Muscle layer of duodenum (tissue), 2 donors: ENCODE data around the gene NFIX.

ENCODE experiments used
- H3K27ac ChIP-seq: one replicate; pipeline ENCODE4 v1.7.0; 2013; ENCODE audit warnings: mild to moderate bottlenecking, low read length
- H3K27me3 ChIP-seq: one replicate; pipeline ENCODE4 v1.7.0; 2013; ENCODE audit warnings: low read depth, mild to moderate bottlenecking, control low read depth, low read length
- H3K36me3 ChIP-seq, 2 donors: one replicate each; pipeline ENCODE4 v1.7.0; 2013; ENCODE audit warnings: low read length in 2 of 2, control low read depth in 1 of 2, mild to moderate bottlenecking in 1 of 2; ENCODE audit not compliant: insufficient read depth in 2 of 2, control insufficient read depth in 1 of 2
- H3K4me1 ChIP-seq, 2 donors: one replicate each; pipeline ENCODE4 v1.7.0; 2013; ENCODE audit warnings: low read length in 2 of 2, mild to moderate bottlenecking in 2 of 2, control low read depth in 1 of 2, moderate library complexity in 1 of 2; ENCODE audit not compliant: insufficient read depth in 2 of 2, control insufficient read depth in 1 of 2
- H3K4me3 ChIP-seq, 2 donors: one replicate each; pipeline ENCODE4 v1.7.0; 2013; ENCODE audit warnings: low read length in 2 of 2, low read depth in 1 of 2, mild to moderate bottlenecking in 1 of 2
- H3K9me3 ChIP-seq, 2 donors: one replicate each; pipeline ENCODE4 v1.7.0; 2013; ENCODE audit warnings: low read length in 2 of 2, control low read depth in 1 of 2, mild to moderate bottlenecking in 1 of 2; ENCODE audit not compliant: control insufficient read depth in 1 of 2
- donor health status: healthy.

NFIX gene

GRCh38 chr19:13115936-13116281 is 120.6 kb downstream of the NFIX start:
- Histone ChIP-seq H3K4me3 (peak overlapping the region; percentile 93 to 97), H3K27me3 (no peaks in the 10 kb centered on the region), H3K9me3 (no peaks in the 10 kb centered on the region), H3K4me1 (peaks cover 19 to 32% of the 10 kb centered on the region in 2 donors), H3K27ac (peak overlapping the region; percentile 87), H3K36me3 (peaks cover 0 to 9% of the 10 kb centered on the region in 2 donors)

GRCh38 chr19:13116282-13117175 is 121.3 kb downstream of the NFIX start, which contains the start of gene TRMT1:
TRMT1 (minus strand) TSS chr19:13116740; CDS start chr19:13116399, 341 bp downstream.
- Histone ChIP-seq H3K4me1 (peaks cover 19 to 32% of the 10 kb centered on the region in 2 donors), H3K27me3 (no peaks in the 10 kb centered on the region), H3K36me3 (peaks cover 0 to 9% of the 10 kb centered on the region in 2 donors), H3K4me3 (peak within 1 kb of the TSS; percentile 93 to 97), H3K27ac (peak within 1 kb of the TSS; percentile 87), H3K9me3 (no peaks in the 10 kb centered on the region)

- no peaks in the 10 kb centered on the region for H3K9me3 ChIP-seq
- H3K27me3 ChIP-seq, result no peaks in the 10 kb centered on the region
- peaks cover 0 to 7% of the 10 kb centered on the region in 2 donors for H3K36me3 ChIP-seq
- H3K4me1 ChIP-seq, result peaks cover 19 to 32% of the 10 kb centered on the region in 2 donors
- peak overlapping the region; percentile 87 for H3K27ac ChIP-seq
- H3K4me3 ChIP-seq, result peak overlapping the region; percentile 93 to 97
Measured at GRCh38 chr19:13117176-13117771, 122.0 kb downstream of the NFIX start.

GRCh38 chr19:13117772-13118423 is 122.6 kb downstream of the NFIX start, which contains the start of gene NACC1:
NACC1 (plus strand) TSS chr19:13118264; CDS start chr19:13135208, 16,944 bp downstream.
- Histone ChIP-seq H3K9me3 (no peaks in the 10 kb centered on the region), H3K27ac (peak within 1 kb of the TSS; percentile 87), H3K4me3 (peak within 1 kb of the TSS; percentile 93 to 97), H3K36me3 (peaks cover 0 to under 1% of the 10 kb centered on the region in 2 donors), H3K27me3 (no peaks in the 10 kb centered on the region), H3K4me1 (peaks cover 19 to 32% of the 10 kb centered on the region in 2 donors)

- Histone ChIP-seq H3K4me3 (peak overlapping the region; percentile 45 to 96), H3K9me3 (no peaks in the 10 kb centered on the region), H3K27me3 (no peaks in the 10 kb centered on the region), H3K27ac (no peak overlapping the region), H3K4me1 (peaks cover 19 to 32% of the 10 kb centered on the region in 2 donors), H3K36me3 (no peaks in the 10 kb centered on the region)
Measured at GRCh38 chr19:13118424-13119193, 123.3 kb downstream of the NFIX start.

GRCh38 chr19:13119627-13120026 is 124.4 kb downstream of the NFIX start:
- Histone ChIP-seq H3K9me3 (no peaks in the 10 kb centered on the region), H3K36me3 (no peaks in the 10 kb centered on the region), H3K4me3 (peak overlapping the region; percentile 45 to 96), H3K27me3 (no peaks in the 10 kb centered on the region), H3K4me1 (peaks cover 19 to 32% of the 10 kb centered on the region in 2 donors), H3K27ac (no peak overlapping the region)

- no peaks in the 10 kb centered on the region for H3K9me3 ChIP-seq
- H3K36me3 ChIP-seq, result no peaks in the 10 kb centered on the region
- no peaks in the 10 kb centered on the region for H3K27me3 ChIP-seq
- peaks cover 19 to 31% of the 10 kb centered on the region in 2 donors for H3K4me1 ChIP-seq
- H3K4me3 ChIP-seq, result no peak overlapping the region
- H3K27ac ChIP-seq, result no peak overlapping the region
Measured at GRCh38 chr19:13120031-13120430, 124.8 kb downstream of the NFIX start.

- Histone ChIP-seq H3K27ac (no peak overlapping the region), H3K9me3 (no peaks in the 10 kb centered on the region), H3K4me1 (peaks cover 14 to 23% of the 10 kb centered on the region in 2 donors), H3K4me3 (no peak overlapping the region), H3K27me3 (no peaks in the 10 kb centered on the region), H3K36me3 (no peaks in the 10 kb centered on the region)
Measured at GRCh38 chr19:13120817-13121216, 125.5 kb downstream of the NFIX start.

GRCh38 chr19:13121551-13122274 is 126.4 kb downstream of the NFIX start:
- Histone ChIP-seq H3K4me3 (no peak overlapping the region), H3K27me3 (no peaks in the 10 kb centered on the region), H3K27ac (no peak overlapping the region), H3K36me3 (peaks cover 0 to 5% of the 10 kb centered on the region in 2 donors), H3K4me1 (peaks cover 14 to 19% of the 10 kb centered on the region in 2 donors), H3K9me3 (no peaks in the 10 kb centered on the region)

- Histone ChIP-seq H3K9me3 (no peaks in the 10 kb centered on the region), H3K27me3 (no peaks in the 10 kb centered on the region), H3K4me1 (peaks cover 9 to 19% of the 10 kb centered on the region in 2 donors), H3K4me3 (no peak overlapping the region), H3K36me3 (peaks cover 0 to 6% of the 10 kb centered on the region in 2 donors), H3K27ac (no peak overlapping the region)
Measured at GRCh38 chr19:13122275-13122878, 127.1 kb downstream of the NFIX start.
